ENCODE measurements around the gene TNFRSF4. TPM values are rescaled to one million over a fixed set of nuclear protein-coding genes. Genes with fewer than 3 reads are reported as not detected.

Gene TNFRSF4
- total and polyA plus RNA-seq, 2 of the 13 experiments (the other 11 are each of a cell fraction or from before 2014, with no cell fraction given): not detected

- TF ChIP-seq SRSF1 (optimal IDR thresholded peaks at IDR 0.05; ENCODE audit: low read depth, low read length) (peak; percentile 19), CAMTA2 (CRISPR knock-in tag; IDR thresholded peaks at IDR 0.05; ENCODE audit: borderline replicate concordance) (no peak), NR2C2 (CRISPR knock-in tag; IDR thresholded peaks at IDR 0.05; ENCODE audit: borderline replicate concordance) (0 out of 2 replicates have a peak, but pooled peaks have one; percentile 19), KLF6 (CRISPR knock-in tag; IDR thresholded peaks at IDR 0.05) (no peak), ETV6 (CRISPR knock-in tag; conservative IDR thresholded peaks at IDR 0.05) (no peak), RFX1 (IDR thresholded peaks at IDR 0.05) (no peak), ZNF775 (CRISPR knock-in tag; IDR thresholded peaks at IDR 0.05; ENCODE audit: borderline replicate concordance) (no peak), ZNF558 (CRISPR knock-in tag; IDR thresholded peaks at IDR 0.05; ENCODE audit: borderline replicate concordance) (0 out of 2 replicates have a peak, but pooled peaks have one; percentile 5), ZNF34 (CRISPR knock-in tag; IDR thresholded peaks at IDR 0.05; ENCODE audit: borderline replicate concordance) (no peak), ZC3H13 (CRISPR knock-in tag; IDR thresholded peaks at IDR 0.05) (0 out of 2 replicates have a peak, but pooled peaks have one; percentile 39), SCMH1 (CRISPR knock-in tag; IDR thresholded peaks at IDR 0.05; ENCODE audit: borderline replicate concordance) (no peak), SKI (IDR thresholded peaks at IDR 0.05; ENCODE audit: partially characterized antibody) (no peak), ZNF543 (CRISPR knock-in tag; IDR thresholded peaks at IDR 0.05) (0 out of 2 replicates have a peak, but pooled peaks have one; percentile 6), ZNF552 (CRISPR knock-in tag; IDR thresholded peaks at IDR 0.05; ENCODE audit: borderline replicate concordance) (no peak)
- TF ChIP-seq, protein P1, sequence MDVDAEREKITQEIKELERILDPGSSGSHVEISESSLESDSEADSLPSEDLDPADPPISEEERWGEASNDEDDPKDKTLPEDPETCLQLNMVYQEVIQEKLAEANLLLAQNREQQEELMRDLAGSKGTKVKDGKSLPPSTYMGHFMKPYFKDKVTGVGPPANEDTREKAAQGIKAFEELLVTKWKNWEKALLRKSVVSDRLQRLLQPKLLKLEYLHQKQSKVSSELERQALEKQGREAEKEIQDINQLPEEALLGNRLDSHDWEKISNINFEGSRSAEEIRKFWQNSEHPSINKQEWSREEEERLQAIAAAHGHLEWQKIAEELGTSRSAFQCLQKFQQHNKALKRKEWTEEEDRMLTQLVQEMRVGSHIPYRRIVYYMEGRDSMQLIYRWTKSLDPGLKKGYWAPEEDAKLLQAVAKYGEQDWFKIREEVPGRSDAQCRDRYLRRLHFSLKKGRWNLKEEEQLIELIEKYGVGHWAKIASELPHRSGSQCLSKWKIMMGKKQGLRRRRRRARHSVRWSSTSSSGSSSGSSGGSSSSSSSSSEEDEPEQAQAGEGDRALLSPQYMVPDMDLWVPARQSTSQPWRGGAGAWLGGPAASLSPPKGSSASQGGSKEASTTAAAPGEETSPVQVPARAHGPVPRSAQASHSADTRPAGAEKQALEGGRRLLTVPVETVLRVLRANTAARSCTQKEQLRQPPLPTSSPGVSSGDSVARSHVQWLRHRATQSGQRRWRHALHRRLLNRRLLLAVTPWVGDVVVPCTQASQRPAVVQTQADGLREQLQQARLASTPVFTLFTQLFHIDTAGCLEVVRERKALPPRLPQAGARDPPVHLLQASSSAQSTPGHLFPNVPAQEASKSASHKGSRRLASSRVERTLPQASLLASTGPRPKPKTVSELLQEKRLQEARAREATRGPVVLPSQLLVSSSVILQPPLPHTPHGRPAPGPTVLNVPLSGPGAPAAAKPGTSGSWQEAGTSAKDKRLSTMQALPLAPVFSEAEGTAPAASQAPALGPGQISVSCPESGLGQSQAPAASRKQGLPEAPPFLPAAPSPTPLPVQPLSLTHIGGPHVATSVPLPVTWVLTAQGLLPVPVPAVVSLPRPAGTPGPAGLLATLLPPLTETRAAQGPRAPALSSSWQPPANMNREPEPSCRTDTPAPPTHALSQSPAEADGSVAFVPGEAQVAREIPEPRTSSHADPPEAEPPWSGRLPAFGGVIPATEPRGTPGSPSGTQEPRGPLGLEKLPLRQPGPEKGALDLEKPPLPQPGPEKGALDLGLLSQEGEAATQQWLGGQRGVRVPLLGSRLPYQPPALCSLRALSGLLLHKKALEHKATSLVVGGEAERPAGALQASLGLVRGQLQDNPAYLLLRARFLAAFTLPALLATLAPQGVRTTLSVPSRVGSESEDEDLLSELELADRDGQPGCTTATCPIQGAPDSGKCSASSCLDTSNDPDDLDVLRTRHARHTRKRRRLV (CRISPR knock-in tag; IDR thresholded peaks at IDR 0.05): 0 out of 2 replicates have a peak, but pooled peaks have one; percentile 0
- TF ChIP-seq, protein P2, sequence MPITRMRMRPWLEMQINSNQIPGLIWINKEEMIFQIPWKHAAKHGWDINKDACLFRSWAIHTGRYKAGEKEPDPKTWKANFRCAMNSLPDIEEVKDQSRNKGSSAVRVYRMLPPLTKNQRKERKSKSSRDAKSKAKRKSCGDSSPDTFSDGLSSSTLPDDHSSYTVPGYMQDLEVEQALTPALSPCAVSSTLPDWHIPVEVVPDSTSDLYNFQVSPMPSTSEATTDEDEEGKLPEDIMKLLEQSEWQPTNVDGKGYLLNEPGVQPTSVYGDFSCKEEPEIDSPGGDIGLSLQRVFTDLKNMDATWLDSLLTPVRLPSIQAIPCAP (CRISPR knock-in tag; IDR thresholded peaks at IDR 0.05; ENCODE audit: low read depth): no peak
- TF ChIP-seq, protein P3, sequence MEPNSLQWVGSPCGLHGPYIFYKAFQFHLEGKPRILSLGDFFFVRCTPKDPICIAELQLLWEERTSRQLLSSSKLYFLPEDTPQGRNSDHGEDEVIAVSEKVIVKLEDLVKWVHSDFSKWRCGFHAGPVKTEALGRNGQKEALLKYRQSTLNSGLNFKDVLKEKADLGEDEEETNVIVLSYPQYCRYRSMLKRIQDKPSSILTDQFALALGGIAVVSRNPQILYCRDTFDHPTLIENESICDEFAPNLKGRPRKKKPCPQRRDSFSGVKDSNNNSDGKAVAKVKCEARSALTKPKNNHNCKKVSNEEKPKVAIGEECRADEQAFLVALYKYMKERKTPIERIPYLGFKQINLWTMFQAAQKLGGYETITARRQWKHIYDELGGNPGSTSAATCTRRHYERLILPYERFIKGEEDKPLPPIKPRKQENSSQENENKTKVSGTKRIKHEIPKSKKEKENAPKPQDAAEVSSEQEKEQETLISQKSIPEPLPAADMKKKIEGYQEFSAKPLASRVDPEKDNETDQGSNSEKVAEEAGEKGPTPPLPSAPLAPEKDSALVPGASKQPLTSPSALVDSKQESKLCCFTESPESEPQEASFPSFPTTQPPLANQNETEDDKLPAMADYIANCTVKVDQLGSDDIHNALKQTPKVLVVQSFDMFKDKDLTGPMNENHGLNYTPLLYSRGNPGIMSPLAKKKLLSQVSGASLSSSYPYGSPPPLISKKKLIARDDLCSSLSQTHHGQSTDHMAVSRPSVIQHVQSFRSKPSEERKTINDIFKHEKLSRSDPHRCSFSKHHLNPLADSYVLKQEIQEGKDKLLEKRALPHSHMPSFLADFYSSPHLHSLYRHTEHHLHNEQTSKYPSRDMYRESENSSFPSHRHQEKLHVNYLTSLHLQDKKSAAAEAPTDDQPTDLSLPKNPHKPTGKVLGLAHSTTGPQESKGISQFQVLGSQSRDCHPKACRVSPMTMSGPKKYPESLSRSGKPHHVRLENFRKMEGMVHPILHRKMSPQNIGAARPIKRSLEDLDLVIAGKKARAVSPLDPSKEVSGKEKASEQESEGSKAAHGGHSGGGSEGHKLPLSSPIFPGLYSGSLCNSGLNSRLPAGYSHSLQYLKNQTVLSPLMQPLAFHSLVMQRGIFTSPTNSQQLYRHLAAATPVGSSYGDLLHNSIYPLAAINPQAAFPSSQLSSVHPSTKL (CRISPR knock-in tag; IDR thresholded peaks at IDR 0.05): no peak
Measured at GRCh38 chr1:1164361-1164700, 49.6 kb downstream of the TNFRSF4 start (continued).
